Measurements from ENCODE around the gene MBLAC2. TPM values are rescaled to one million over a fixed set of nuclear protein-coding genes. Genes with fewer than 3 reads are reported as not detected.

Gene MBLAC2
- polyA plus RNA-seq, 1 of the 3 experiments (the other 2 are of a cell fraction) = 2.0 TPM

GRCh38 chr5:90408571-90409317 is 65.8 kb downstream of the MBLAC2 start:
- peaks cover 3 to 20% of the 10 kb centered on the region in 2 experiments; a peak in 2 of 4 replicates for H3K4me1 ChIP-seq (ENCODE audit: control insufficient read depth in 1 of 2, insufficient read depth in 2 of 2, low read depth in 1 of 2, low read length in 1 of 2)
- H3K9ac ChIP-seq = peak overlapping the region; percentile 91
- 14% methylated on average over 14 of the region's 14 CpGs for WGBS (ENCODE audit: low lambda C conversion rate)
- ChIA-PET POLR2A (interaction anchor here (0.7 kb wide), 1 partner anchor 66 kb away, joined by 3 read pairs; no protein-coding TSS in a partner anchor), CTCF (interaction anchor here (1.3 to 2.6 kb wide), 2 partner anchors 1680 to 1682 kb away, joined by 3 to 14 read pairs; no protein-coding TSS in a partner anchor)
- peaks cover 10% of the 10 kb centered on the region for H3F3A ChIP-seq (replicated peaks; ENCODE audit: insufficient read depth)
- no peaks in the 10 kb centered on the region for H4K20me1 ChIP-seq (ENCODE audit: insufficient read depth)
- peak; percentile 21 for DNase-seq
- H3K4me2 ChIP-seq = peak overlapping the region; percentile 95
- H3K9me3 ChIP-seq = no peaks in the 10 kb centered on the region
- H3K9me2 ChIP-seq = no peaks in the 10 kb centered on the region; the same call in 1 of the 2 replicates
- H3K79me2 ChIP-seq (ENCODE audit: insufficient read depth) = peaks cover 23% of the 10 kb centered on the region; the same call in 1 of the 2 replicates
- H2AFZ ChIP-seq (ENCODE audit: low read depth) = peak overlapping the region; percentile 97
- H3K36me3 ChIP-seq (replicated peaks in 1 of 2; ENCODE audit: control insufficient read depth in 1 of 2, insufficient read depth in 2 of 2, low read length in 1 of 2) = peaks cover 22 to 29% of the 10 kb centered on the region in 2 experiments
- H3K27ac ChIP-seq (ENCODE audit: low read depth in 2 of 2, low read length in 1 of 2) = peak overlapping the region; percentile 95 to 99
- TF ChIP-seq PBX3 (IDR thresholded peaks at IDR 0.05) = 0 out of 2 replicates have a peak, but pooled peaks have one; percentile 2
- TF ChIP-seq TAF1 (IDR thresholded peaks at IDR 0.05; ENCODE audit: borderline replicate concordance, low read depth, low read length) = peak; percentile 83; the same call in 1 of the 2 replicates
- TF ChIP-seq FOSL2 (IDR thresholded peaks at IDR 0.05; ENCODE audit: borderline replicate concordance, low read depth) = no peak
- TF ChIP-seq YY1 (IDR thresholded peaks at IDR 0.05; ENCODE audit: low read depth) = 0 out of 2 replicates have a peak, but pooled peaks have one; percentile 38
- 0 out of 2 replicates have a peak, but pooled peaks have one; percentile 4 for TF ChIP-seq ELF1 (IDR thresholded peaks at IDR 0.05)
- H3K27me3 ChIP-seq (ENCODE audit: insufficient read depth) = no peaks in the 10 kb centered on the region
- peak overlapping the region; percentile 87 to 99 for H3K4me3 ChIP-seq (ENCODE audit: low read depth in 2 of 2, low read length in 1 of 2)

Other genes starting within 250 kb of the MBLAC2 start
- gene CETN3, start 65.0 kb downstream of the MBLAC2 start, polyA plus RNA-seq (2012; rRNA removed) = 3.6 and 4.6 TPM in 2 replicates
- gene POLR3G, start 93 bp upstream of the MBLAC2 start, polyA plus RNA-seq (2012; rRNA removed) = 16.4 and 17.1 TPM in 2 replicates
- gene LYSMD3, start 54.8 kb upstream of the MBLAC2 start, polyA plus RNA-seq (2012; rRNA removed) = 5.2 and 6.7 TPM in 2 replicates
- gene ADGRV1, start 84.0 kb upstream of the MBLAC2 start, polyA plus RNA-seq (2012; rRNA removed) = 0.23 and 0.49 TPM in 2 replicates

Measured in SK-N-SH (cell line).